Mammary epithelial cell (primary cell): ENCODE results near the gene ARID1B.

Experiments
- CTCF ChIP-seq, 2 donors: IDR thresholded peaks in 1 of 2; conservative IDR thresholded peaks in 1 of 2; 2 replicates each; pipeline ENCODE4 v1.5.1; 2011 to 2012; ENCODE audit warnings: inconsistent platforms in 2 of 2, low read length in 2 of 2, mild to moderate bottlenecking in 2 of 2, control low read depth in 1 of 2, low read depth in 1 of 2; ENCODE audit not compliant: insufficient read depth in 1 of 2; ENCODE audit errors: extremely low read depth in 1 of 2
- EZH2 ChIP-seq: IDR thresholded peaks from 2 replicates; pipeline ENCODE4 v1.6.1; 2012; ENCODE audit warnings: low read length, inconsistent platforms, borderline replicate concordance

- TF ChIP-seq CTCF (conservative IDR thresholded peaks at IDR 0.05 in 1 of 2, IDR thresholded peaks at IDR 0.05 in 1 of 2; ENCODE audit: extremely low read depth in 1 of 2, insufficient read depth in 1 of 2, low read depth in 1 of 2, low read length in 2 of 2) (no peak), EZH2 (no peak)
Measured at GRCh38 chr6:157035546-157035945, 258.4 kb downstream of the ARID1B start.
